ENCODE data around the gene DDX18.

The DDX18 gene

GRCh38 chr2:117776888-117777287, 37.6 kb upstream of the DDX18 start:
- TF ChIP-seq, protein P1, sequence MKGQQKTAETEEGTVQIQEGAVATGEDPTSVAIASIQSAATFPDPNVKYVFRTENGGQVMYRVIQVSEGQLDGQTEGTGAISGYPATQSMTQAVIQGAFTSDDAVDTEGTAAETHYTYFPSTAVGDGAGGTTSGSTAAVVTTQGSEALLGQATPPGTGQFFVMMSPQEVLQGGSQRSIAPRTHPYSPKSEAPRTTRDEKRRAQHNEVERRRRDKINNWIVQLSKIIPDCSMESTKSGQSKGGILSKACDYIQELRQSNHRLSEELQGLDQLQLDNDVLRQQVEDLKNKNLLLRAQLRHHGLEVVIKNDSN (IDR thresholded peaks at IDR 0.05): no peak
- TF ChIP-seq YY1 (IDR thresholded peaks at IDR 0.05; ENCODE audit: low read depth): no peak
- no peak for TF ChIP-seq CEBPB (IDR thresholded peaks at IDR 0.05)
- TF ChIP-seq RAD21 (IDR thresholded peaks at IDR 0.05; ENCODE audit: low read depth): no peak
- no peak for TF ChIP-seq FOXM1 (IDR thresholded peaks at IDR 0.05; ENCODE audit: borderline replicate concordance, low read depth)

DNA sequence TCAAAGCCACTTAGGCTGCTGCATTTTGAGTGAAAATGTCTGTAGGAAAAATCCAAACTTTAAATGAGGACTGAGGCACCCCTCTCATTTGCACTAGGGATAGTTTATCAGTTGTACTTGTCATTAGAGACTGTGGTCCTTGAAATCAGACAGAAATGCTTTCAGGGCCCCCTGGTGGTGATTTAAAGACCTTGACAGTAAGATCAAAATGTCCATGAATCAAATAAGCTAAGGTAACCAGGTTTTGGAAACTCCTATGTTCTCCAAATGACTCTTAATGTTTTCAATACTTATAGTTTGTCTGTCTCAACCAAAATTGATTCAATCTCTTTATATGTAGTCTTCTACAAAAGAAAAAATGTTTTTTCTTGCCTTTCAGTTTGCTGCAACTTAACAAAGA, 28.8 kb upstream of the DDX18 start:
- TF ChIP-seq RAD21 (IDR thresholded peaks at IDR 0.05; ENCODE audit: low read depth): peak; percentile 60
- TF ChIP-seq FOXM1 (IDR thresholded peaks at IDR 0.05; ENCODE audit: borderline replicate concordance, low read depth): no peak
- TF ChIP-seq, protein P1 (IDR thresholded peaks at IDR 0.05): no peak

GRCh38 chr2:117786520-117786919, 28.0 kb upstream of the DDX18 start:
- no peak for TF ChIP-seq YY1 (IDR thresholded peaks at IDR 0.05; ENCODE audit: low read depth)
- TF ChIP-seq, protein P2, sequence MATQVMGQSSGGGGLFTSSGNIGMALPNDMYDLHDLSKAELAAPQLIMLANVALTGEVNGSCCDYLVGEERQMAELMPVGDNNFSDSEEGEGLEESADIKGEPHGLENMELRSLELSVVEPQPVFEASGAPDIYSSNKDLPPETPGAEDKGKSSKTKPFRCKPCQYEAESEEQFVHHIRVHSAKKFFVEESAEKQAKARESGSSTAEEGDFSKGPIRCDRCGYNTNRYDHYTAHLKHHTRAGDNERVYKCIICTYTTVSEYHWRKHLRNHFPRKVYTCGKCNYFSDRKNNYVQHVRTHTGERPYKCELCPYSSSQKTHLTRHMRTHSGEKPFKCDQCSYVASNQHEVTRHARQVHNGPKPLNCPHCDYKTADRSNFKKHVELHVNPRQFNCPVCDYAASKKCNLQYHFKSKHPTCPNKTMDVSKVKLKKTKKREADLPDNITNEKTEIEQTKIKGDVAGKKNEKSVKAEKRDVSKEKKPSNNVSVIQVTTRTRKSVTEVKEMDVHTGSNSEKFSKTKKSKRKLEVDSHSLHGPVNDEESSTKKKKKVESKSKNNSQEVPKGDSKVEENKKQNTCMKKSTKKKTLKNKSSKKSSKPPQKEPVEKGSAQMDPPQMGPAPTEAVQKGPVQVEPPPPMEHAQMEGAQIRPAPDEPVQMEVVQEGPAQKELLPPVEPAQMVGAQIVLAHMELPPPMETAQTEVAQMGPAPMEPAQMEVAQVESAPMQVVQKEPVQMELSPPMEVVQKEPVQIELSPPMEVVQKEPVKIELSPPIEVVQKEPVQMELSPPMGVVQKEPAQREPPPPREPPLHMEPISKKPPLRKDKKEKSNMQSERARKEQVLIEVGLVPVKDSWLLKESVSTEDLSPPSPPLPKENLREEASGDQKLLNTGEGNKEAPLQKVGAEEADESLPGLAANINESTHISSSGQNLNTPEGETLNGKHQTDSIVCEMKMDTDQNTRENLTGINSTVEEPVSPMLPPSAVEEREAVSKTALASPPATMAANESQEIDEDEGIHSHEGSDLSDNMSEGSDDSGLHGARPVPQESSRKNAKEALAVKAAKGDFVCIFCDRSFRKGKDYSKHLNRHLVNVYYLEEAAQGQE (IDR thresholded peaks at IDR 0.05; ENCODE audit: low read depth): no peak
- no peak for TF ChIP-seq RAD21 (IDR thresholded peaks at IDR 0.05; ENCODE audit: low read depth)
- no peak for TF ChIP-seq CEBPB (IDR thresholded peaks at IDR 0.05)
- TF ChIP-seq EGR1 (IDR thresholded peaks at IDR 0.05): no peak
- TF ChIP-seq NFIC (IDR thresholded peaks at IDR 0.05): no peak
- TF ChIP-seq, protein P1 (IDR thresholded peaks at IDR 0.05): no peak
- TF ChIP-seq ZBTB7A (IDR thresholded peaks at IDR 0.05; ENCODE audit: low read depth): no peak
- no peak for TF ChIP-seq FOXM1 (IDR thresholded peaks at IDR 0.05; ENCODE audit: borderline replicate concordance, low read depth)
- no peak for TF ChIP-seq EP300 (IDR thresholded peaks at IDR 0.05; ENCODE audit: borderline replicate concordance)

- TF ChIP-seq EGR1 (IDR thresholded peaks at IDR 0.05) (no peak), TAF1 (IDR thresholded peaks at IDR 0.05; ENCODE audit: low read depth) (no peak), CREB1 (IDR thresholded peaks at IDR 0.05; ENCODE audit: low read depth) (no peak)
Measured at GRCh38 chr2:117789505-117789904, 25.0 kb upstream of the DDX18 start.

DNA sequence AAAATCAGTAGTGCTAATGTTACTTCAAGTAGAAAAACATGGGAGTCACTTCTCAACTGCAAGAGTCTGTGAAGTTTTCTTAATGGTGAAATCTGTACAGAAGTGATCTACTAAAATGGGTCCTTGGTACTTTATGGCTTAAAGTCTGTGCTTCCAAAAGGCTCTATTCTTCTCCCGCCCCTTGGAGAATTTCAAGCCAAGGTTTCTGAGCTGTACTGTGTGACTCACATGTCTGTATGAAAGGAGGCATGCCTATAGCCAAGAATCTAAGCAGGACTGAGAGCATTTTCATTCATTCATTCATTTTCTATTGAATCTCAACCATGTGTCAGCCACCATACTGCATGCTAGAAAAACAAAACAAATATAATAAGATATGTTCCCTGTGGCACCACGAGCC, 19.8 kb upstream of the DDX18 start:
- no peak for TF ChIP-seq NFIC (IDR thresholded peaks at IDR 0.05)
- no peak for TF ChIP-seq TAF1 (IDR thresholded peaks at IDR 0.05; ENCODE audit: low read depth)
- TF ChIP-seq EP300 (IDR thresholded peaks at IDR 0.05; ENCODE audit: borderline replicate concordance): no peak
- TF ChIP-seq FOXM1 (IDR thresholded peaks at IDR 0.05; ENCODE audit: borderline replicate concordance, low read depth): no peak
- TF ChIP-seq, protein P2 (IDR thresholded peaks at IDR 0.05; ENCODE audit: low read depth): no peak
- TF ChIP-seq, protein P3, sequence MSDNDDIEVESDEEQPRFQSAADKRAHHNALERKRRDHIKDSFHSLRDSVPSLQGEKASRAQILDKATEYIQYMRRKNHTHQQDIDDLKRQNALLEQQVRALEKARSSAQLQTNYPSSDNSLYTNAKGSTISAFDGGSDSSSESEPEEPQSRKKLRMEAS (IDR thresholded peaks at IDR 0.05): no peak

DNA sequence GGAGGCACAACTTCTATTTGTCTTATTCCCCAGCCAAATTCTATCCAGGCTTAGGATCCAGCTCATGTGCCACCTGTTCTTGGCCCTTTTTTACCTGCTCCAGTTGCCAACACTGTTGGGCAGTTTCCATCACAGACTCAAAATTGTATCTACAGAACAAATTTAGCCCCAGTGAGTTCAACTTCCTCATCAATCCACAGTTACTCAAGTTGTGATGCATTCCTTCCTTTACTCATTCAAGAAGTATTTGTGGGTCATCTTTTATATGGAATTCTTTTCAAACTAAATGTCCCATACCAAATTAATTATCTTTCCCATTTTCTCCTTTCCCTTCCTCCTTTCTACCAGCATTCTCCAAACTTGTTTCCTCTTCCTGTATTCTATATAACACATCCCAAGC, 12.7 kb upstream of the DDX18 start:
- TF ChIP-seq CEBPB (IDR thresholded peaks at IDR 0.05) (no peak), TCF12 (IDR thresholded peaks at IDR 0.05; ENCODE audit: low read depth) (no peak), CREB1 (IDR thresholded peaks at IDR 0.05; ENCODE audit: low read depth) (no peak), TAF1 (IDR thresholded peaks at IDR 0.05; ENCODE audit: low read depth) (no peak), ZBTB7A (IDR thresholded peaks at IDR 0.05; ENCODE audit: low read depth) (no peak), YY1 (IDR thresholded peaks at IDR 0.05; ENCODE audit: low read depth) (no peak), FOXM1 (IDR thresholded peaks at IDR 0.05; ENCODE audit: borderline replicate concordance, low read depth) (no peak), RAD21 (IDR thresholded peaks at IDR 0.05; ENCODE audit: low read depth) (no peak), NFIC (IDR thresholded peaks at IDR 0.05) (no peak)
- TF ChIP-seq, protein P2 (IDR thresholded peaks at IDR 0.05; ENCODE audit: low read depth): no peak
- TF ChIP-seq, protein P1 (IDR thresholded peaks at IDR 0.05): no peak

Measured in Ishikawa (cell line).